Activated gamma-delta T cell (primary cell): Measurements from ENCODE around the gene NMNAT3.

ENCODE experiments used
- DNase-seq: peaks from one replicate; lab custom pipeline; 2025; lab: John Stamatoyannopoulos, UW
- total RNA-seq, 2 donors: gene quantifications; one replicate each; lab custom pipeline; 2026; lab: John Stamatoyannopoulos, UW

NMNAT3 gene
- total RNA-seq: 2.7 to 5.4 reads per million in 2 donors

- DNase-seq: peak; percentile 44
Measured at GRCh38 chr3:139677388-139678155, at the start of gene NMNAT3. TSS of gene NMNAT3 (minus strand) at chr3:139677972. CDS start at chr3:139627724, 50,248 bp downstream.

GRCh38 chr3:139721370-139721769 lies 43.6 kb upstream of the NMNAT3 start:
- no peak for DNase-seq

- no peak for DNase-seq
Measured at GRCh38 chr3:139718415-139718814, 40.6 kb upstream of the NMNAT3 start.

GRCh38 chr3:139716908-139717485 lies 39.2 kb upstream of the NMNAT3 start:
- DNase-seq: no peak

GRCh38 chr3:139715743-139716360 lies 38.1 kb upstream of the NMNAT3 start:
- DNase-seq: no peak

GRCh38 chr3:139715166-139715565 lies 37.4 kb upstream of the NMNAT3 start:
- DNase-seq: no peak

- no peak for DNase-seq
Measured at GRCh38 chr3:139710212-139710611, 32.4 kb upstream of the NMNAT3 start.

- no peak for DNase-seq
Measured at GRCh38 chr3:139705631-139706030, 27.9 kb upstream of the NMNAT3 start.

GRCh38 chr3:139696314-139696604 lies 18.5 kb upstream of the NMNAT3 start:
- no peak for DNase-seq

GRCh38 chr3:139695426-139696313 lies 17.9 kb upstream of the NMNAT3 start:
- no peak for DNase-seq

GRCh38 chr3:139695007-139695406 lies 17.2 kb upstream of the NMNAT3 start:
- DNase-seq: no peak

GRCh38 chr3:139694542-139694941 lies 16.8 kb upstream of the NMNAT3 start:
- no peak for DNase-seq

- no peak for DNase-seq
Measured at GRCh38 chr3:139691619-139692018, 13.8 kb upstream of the NMNAT3 start.

- no peak for DNase-seq
Measured at GRCh38 chr3:139689708-139690228, 12.0 kb upstream of the NMNAT3 start.

- DNase-seq: no peak
Measured at GRCh38 chr3:139689122-139689521, 11.3 kb upstream of the NMNAT3 start.

- DNase-seq: no peak
Measured at GRCh38 chr3:139687431-139687830, 9.7 kb upstream of the NMNAT3 start.

- no peak for DNase-seq
Measured at GRCh38 chr3:139686624-139687023, 8.9 kb upstream of the NMNAT3 start.

GRCh38 chr3:139686206-139686605 lies 8.4 kb upstream of the NMNAT3 start:
- DNase-seq: no peak

- DNase-seq: no peak
Measured at GRCh38 chr3:139679220-139679775, 1.5 kb upstream of the NMNAT3 start.

GRCh38 chr3:139676632-139677387 lies 962 bp downstream of the NMNAT3 start:
- DNase-seq: no peak

GRCh38 chr3:139676108-139676507 lies 1.7 kb downstream of the NMNAT3 start:
- DNase-seq: no peak
